Neural progenitor cell (in vitro differentiated cells): ENCODE results near the gene NUBP2. TPM values are rescaled to one million over a fixed set of nuclear protein-coding genes. Genes with fewer than 3 reads are reported as not detected.

Experiments used
- DNase-seq: peaks from one replicate; pipeline ENCODE4 v3.0.0-alpha.2; 2016; ENCODE audit warnings: low spot score
- H2AFZ ChIP-seq: fragments of 200-600 bp; sonication (generic); replicated peaks from 2 replicates; pipeline ENCODE4 v1.6.1; 2016; ENCODE audit warnings: antibody characterized with exemption
- H3F3A ChIP-seq: fragments of 200-600 bp; sonication (generic); 2 replicates; pipeline ENCODE4 v1.6.1; 2016; ENCODE audit warnings: antibody characterized with exemption, low read depth
- H3K27ac ChIP-seq: fragments of 200-600 bp; sonication (generic); 2 replicates; pipeline ENCODE4 v1.5.1; 2016; ENCODE audit warnings: mild to moderate bottlenecking
- H3K27me3 ChIP-seq: fragments of 200-600 bp; sonication (generic); 2 replicates; pipeline ENCODE4 v1.6.1; 2016; ENCODE audit warnings: mild to moderate bottlenecking, moderate library complexity
- H3K36me3 ChIP-seq: fragments of 200-600 bp; sonication (generic); 2 replicates; pipeline ENCODE4 v1.5.1; 2016
- H3K4me1 ChIP-seq: fragments of 200-600 bp; sonication (generic); 2 replicates; pipeline ENCODE4 v1.6.1; 2016; ENCODE audit warnings: mixed run types
- H3K4me2 ChIP-seq: fragments of 200-600 bp; sonication (generic); 2 replicates; pipeline ENCODE4 v1.6.1; 2016
- H3K4me3 ChIP-seq: fragments of 200-600 bp; sonication (generic); 2 replicates; pipeline ENCODE4 v1.5.1; 2016
- H3K79me2 ChIP-seq: fragments of 200-600 bp; sonication (generic); 2 replicates; pipeline ENCODE4 v1.6.1; 2016; ENCODE audit warnings: low read depth
- H3K9ac ChIP-seq: fragments of 200-600 bp; sonication (generic); 2 replicates; pipeline ENCODE4 v1.6.1; 2016
- H3K9me3 ChIP-seq: fragments of 200-600 bp; sonication (generic); 2 replicates; pipeline ENCODE4 v1.5.1; 2016; ENCODE audit warnings: low read depth
- H4K20me1 ChIP-seq: fragments of 200-600 bp; sonication (generic); 2 replicates; pipeline ENCODE4 v1.6.1; 2016; ENCODE audit warnings: low read depth
- H3K27ac Mint-ChIP-seq: 3 replicates; pipeline ENCODE4 v1.8.0; 2021; ENCODE audit warnings: mixed read lengths
- H3K27me3 Mint-ChIP-seq: 2 replicates; pipeline ENCODE4 v1.8.0; 2022; ENCODE audit warnings: low read depth, mild to moderate bottlenecking, inconsistent platforms, moderate library complexity, mixed read lengths; ENCODE audit not compliant: insufficient read depth
- H3K36me3 Mint-ChIP-seq: 3 replicates; pipeline ENCODE4 v1.8.0; 2021; ENCODE audit warnings: mixed read lengths
- H3K4me1 Mint-ChIP-seq: 3 replicates; pipeline ENCODE4 v1.8.0; 2021; ENCODE audit warnings: mixed read lengths
- H3K4me3 Mint-ChIP-seq: 3 replicates; pipeline ENCODE4 v1.8.0; 2021; ENCODE audit warnings: mild to moderate bottlenecking, moderate library complexity, mixed read lengths
- H3K9me3 Mint-ChIP-seq: 3 replicates; pipeline ENCODE4 v1.8.0; 2020; ENCODE audit warnings: mixed read lengths
- CTCF ChIP-seq: fragments of 200-600 bp; sonication (generic); IDR thresholded peaks from 2 replicates; pipeline ENCODE4 v1.5.1; 2017; ENCODE audit warnings: antibody characterized with exemption, mild to moderate bottlenecking
- EZH2 ChIP-seq: fragments of 200-600 bp; sonication (generic); IDR thresholded peaks from 2 replicates; pipeline ENCODE4 v1.6.1; 2017; ENCODE audit warnings: antibody characterized with exemption, mild to moderate bottlenecking, moderate library complexity
- EZH2phosphoT487 ChIP-seq: fragments of 200-600 bp; sonication (generic); IDR thresholded peaks from 2 replicates; pipeline ENCODE4 v1.6.1; 2017; ENCODE audit warnings: antibody characterized with exemption
- total RNA-seq: library from RNA; depleted of rRNA; stranded (reverse); fragments of >200 nt; gene quantifications from 2 replicates; pipeline ENCODE4 v1.2.3, GENCODE V29; 2015; ENCODE audit warnings: low replicate concordance

The NUBP2 gene
- total RNA-seq, 1 donor from 2014 or later, result 22.8 TPM

GRCh38 chr16:1822801-1823200 is 40.0 kb downstream of the NUBP2 start:
- H3K27ac Mint-ChIP-seq, result no peak overlapping the region
- H3K27me3 Mint-ChIP-seq, result peaks cover 5% of the 10 kb centered on the region
- H3K9me3 ChIP-seq, result no peaks in the 10 kb centered on the region

GRCh38 chr16:1823821-1824220 is 41.1 kb downstream of the NUBP2 start:
- no peak overlapping the region for H3K4me2 ChIP-seq
- peaks cover 24% of the 10 kb centered on the region for H4K20me1 ChIP-seq
- Mint-ChIP-seq H3K36me3 (no peaks in the 10 kb centered on the region), H3K4me3 (peak overlapping the region; percentile 66), H3K27ac (no peak overlapping the region), H3K9me3 (no peaks in the 10 kb centered on the region), H3K4me1 (peaks cover 19% of the 10 kb centered on the region), H3K27me3 (peaks cover 5% of the 10 kb centered on the region)
- no peak for TF ChIP-seq EZH2phosphoT487
- TF ChIP-seq CTCF, result peak; percentile 49
- peaks cover 25% of the 10 kb centered on the region for H3K79me2 ChIP-seq
- DNase-seq, result peak; percentile 72
- peaks cover 15% of the 10 kb centered on the region for H3K4me1 ChIP-seq
- no peak overlapping the region for H3K4me3 ChIP-seq
- H2AFZ ChIP-seq, result no peak overlapping the region
- peaks cover 13% of the 10 kb centered on the region for H3F3A ChIP-seq
- no peaks in the 10 kb centered on the region for H3K9me3 ChIP-seq
- no peaks in the 10 kb centered on the region for H3K27me3 ChIP-seq
- no peak overlapping the region for H3K27ac ChIP-seq
- no peak overlapping the region for H3K9ac ChIP-seq
- H3K36me3 ChIP-seq, result no peaks in the 10 kb centered on the region

More at GRCh38 chr16:1822801-1823200, 40.0 kb downstream of the NUBP2 start:
- Histone ChIP-seq H3K4me1 (peaks cover 5% of the 10 kb centered on the region), H3F3A (peaks cover 13% of the 10 kb centered on the region), H3K27me3 (no peaks in the 10 kb centered on the region), H4K20me1 (peaks cover 24% of the 10 kb centered on the region), H3K9ac (no peak overlapping the region), H3K4me2 (no peak overlapping the region), H3K79me2 (peaks cover 15% of the 10 kb centered on the region), H2AFZ (no peak overlapping the region), H3K27ac (no peak overlapping the region), H3K36me3 (no peaks in the 10 kb centered on the region), H3K4me3 (no peak overlapping the region)
- TF ChIP-seq CTCF (no peak), EZH2phosphoT487 (no peak), EZH2 (no peak)
- Mint-ChIP-seq H3K36me3 (no peaks in the 10 kb centered on the region), H3K4me1 (peaks cover 12% of the 10 kb centered on the region), H3K9me3 (no peaks in the 10 kb centered on the region), H3K4me3 (no peak overlapping the region)
- DNase-seq, result no peak

- H3K27me3 Mint-ChIP-seq, result peaks cover 5% of the 10 kb centered on the region
- H3K4me1 Mint-ChIP-seq, result peaks cover 24% of the 10 kb centered on the region
- H3K9me3 Mint-ChIP-seq, result no peaks in the 10 kb centered on the region
- Histone ChIP-seq H3K4me3 (peak overlapping the region; percentile 73), H3K27ac (no peak overlapping the region), H3K4me1 (peaks cover 15% of the 10 kb centered on the region), H2AFZ (no peak overlapping the region), H3K4me2 (peak overlapping the region; percentile 93), H3K27me3 (no peaks in the 10 kb centered on the region), H3K9ac (no peak overlapping the region), H4K20me1 (peaks cover 24% of the 10 kb centered on the region), H3F3A (peaks cover 18% of the 10 kb centered on the region), H3K36me3 (no peaks in the 10 kb centered on the region), H3K9me3 (no peaks in the 10 kb centered on the region), H3K79me2 (peaks cover 28% of the 10 kb centered on the region)
- peak overlapping the region; percentile 87 for H3K4me3 Mint-ChIP-seq
- H3K27ac Mint-ChIP-seq, result no peak overlapping the region
- DNase-seq, result no peak
- H3K36me3 Mint-ChIP-seq, result peaks cover 1% of the 10 kb centered on the region
- TF ChIP-seq EZH2, result peak; percentile 5
- no peak for TF ChIP-seq EZH2phosphoT487
- no peak for TF ChIP-seq CTCF
Observed at GRCh38 chr16:1825381-1825863, 42.7 kb downstream of the NUBP2 start.
